NT2/D1 (cell line): ENCODE results near the gene PRXL2B.

Source experiments
- YY1 ChIP-seq: IDR thresholded peaks from 2 replicates; pipeline ENCODE4 v1.6.1; 2011; ENCODE audit not compliant: insufficient read length, insufficient read depth
- ZNF274 ChIP-seq: IDR thresholded peaks from 2 replicates; pipeline ENCODE4 v1.6.1; 2011; ENCODE audit warnings: mild to moderate bottlenecking, low read depth, low read length

GRCh38 chr1:2637442-2638145, 51.0 kb downstream of the PRXL2B start:
- TF ChIP-seq ZNF274 (no peak), YY1 (no peak)
